Measurements from ENCODE around the gene STK11. TPM values are rescaled to one million over a fixed set of nuclear protein-coding genes. Genes with fewer than 3 reads are reported as not detected.
A peak's percentile ranks its signal among the peaks of the same experiment; 100 is the strongest.

The STK11 gene
- total RNA-seq, 2 donors from 2014 or later: 49.0 to 68.6 TPM

DNA sequence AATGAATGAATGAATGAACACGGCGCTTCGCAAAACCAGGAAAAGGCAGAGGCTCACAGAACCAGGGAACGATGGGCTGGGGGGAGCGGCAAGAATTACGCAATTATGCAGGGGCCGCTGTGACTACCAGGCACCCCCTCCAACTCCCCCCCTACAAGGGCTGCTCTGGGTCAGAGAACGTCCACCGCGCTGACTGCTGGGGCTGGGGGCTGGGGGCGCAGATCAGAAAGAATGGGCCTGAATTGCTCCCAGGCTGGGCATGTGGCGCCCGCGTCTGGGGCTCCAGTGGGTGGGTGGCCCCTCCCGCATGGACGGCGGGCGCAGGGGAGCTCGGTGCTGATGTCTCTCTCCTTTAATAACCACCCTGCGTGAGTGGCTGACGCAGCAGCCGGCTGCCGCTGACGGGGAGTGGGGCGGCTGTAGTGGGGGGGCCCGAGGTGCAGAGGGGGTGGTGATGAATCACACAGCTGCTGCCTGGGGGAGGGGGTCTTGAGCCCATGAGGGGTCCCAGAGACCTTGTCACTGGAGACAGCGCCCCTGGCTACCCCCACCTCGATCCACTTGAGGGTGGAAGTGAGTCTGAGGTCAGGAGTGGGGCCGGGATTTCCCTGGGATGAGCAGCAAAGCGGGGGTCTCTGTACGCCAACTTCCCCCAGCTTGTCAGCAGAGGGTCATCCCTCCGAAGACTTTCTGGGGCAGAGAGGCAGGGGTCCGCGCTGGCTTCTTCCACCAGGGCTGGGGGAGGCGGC, 62.1 kb downstream of the STK11 start:
- H3K4me3 ChIP-seq: no peak overlapping the region
- intact Hi-C loops (cut with DNase I): no loop called here
- no peaks in the 10 kb centered on the region for H3K9me3 ChIP-seq
- DNase-seq (peak in 2 of 4 donors; percentile 29 to 33), ATAC-seq (no peak)
- H3K27ac ChIP-seq: peak overlapping the region in 3 of 4 donors; percentile 95 to 100 (median 98)
- no peak for TF ChIP-seq POLR2A (IDR thresholded peaks at IDR 0.05)
- no peaks in the 10 kb centered on the region for H3K27me3 ChIP-seq
- peaks cover under 1% of the 10 kb centered on the region in 2 donors for H3K36me3 ChIP-seq (replicated peaks in 1 of 2; ENCODE audit: insufficient read depth in 1 of 2, low read depth in 2 of 2)
- WGBS, 2 donors: 33 to 34% methylated on average over 29 to 34 of the region's 35 CpGs
- peaks cover 81% of the 10 kb centered on the region for H3K4me1 ChIP-seq

DNA sequence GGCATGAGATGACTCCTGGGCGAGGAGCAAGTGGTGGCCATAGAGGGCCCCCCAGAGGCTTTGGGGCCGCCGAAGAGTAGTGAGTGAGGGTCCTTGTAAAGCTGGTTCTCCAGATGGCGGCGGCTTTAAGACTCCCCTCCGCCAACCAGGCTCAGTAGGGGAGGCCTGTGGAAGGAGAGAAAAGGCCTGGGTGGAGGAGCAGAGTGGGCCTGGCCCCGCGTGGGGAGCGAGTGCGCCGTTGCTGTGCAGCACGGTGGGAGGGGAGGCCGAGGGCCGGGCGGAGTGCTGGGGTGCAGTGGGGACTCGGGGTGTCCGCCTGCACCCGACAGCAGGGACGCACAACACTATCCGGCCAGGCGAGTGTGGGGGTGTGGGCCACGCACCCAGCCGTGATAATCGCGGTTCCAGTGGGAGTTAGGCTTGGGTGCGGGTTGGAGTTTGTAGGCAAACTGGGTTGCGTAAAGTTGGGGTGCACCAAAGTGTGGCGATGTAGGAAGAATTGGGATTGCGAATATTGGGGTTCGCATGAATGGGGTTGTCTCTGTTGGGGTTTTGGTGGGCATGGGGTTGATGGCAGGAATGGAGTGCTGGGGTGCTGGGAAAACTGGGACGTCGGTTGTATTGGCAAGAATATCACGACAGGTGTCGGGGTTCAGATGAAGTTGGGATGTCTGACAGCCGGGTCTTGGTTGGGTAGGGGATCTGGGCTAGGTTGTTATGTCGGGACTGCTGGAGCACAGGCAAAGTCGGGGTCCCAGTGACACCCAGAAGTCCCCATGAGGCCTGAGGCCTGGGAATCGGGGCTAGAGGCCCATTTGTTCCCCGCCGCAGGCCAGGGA, 62.9 kb downstream of the STK11 start:
- 47 to 48% methylated on average over 37 to 40 of the region's 40 CpGs for WGBS, 2 donors
- TF ChIP-seq, protein P1, sequence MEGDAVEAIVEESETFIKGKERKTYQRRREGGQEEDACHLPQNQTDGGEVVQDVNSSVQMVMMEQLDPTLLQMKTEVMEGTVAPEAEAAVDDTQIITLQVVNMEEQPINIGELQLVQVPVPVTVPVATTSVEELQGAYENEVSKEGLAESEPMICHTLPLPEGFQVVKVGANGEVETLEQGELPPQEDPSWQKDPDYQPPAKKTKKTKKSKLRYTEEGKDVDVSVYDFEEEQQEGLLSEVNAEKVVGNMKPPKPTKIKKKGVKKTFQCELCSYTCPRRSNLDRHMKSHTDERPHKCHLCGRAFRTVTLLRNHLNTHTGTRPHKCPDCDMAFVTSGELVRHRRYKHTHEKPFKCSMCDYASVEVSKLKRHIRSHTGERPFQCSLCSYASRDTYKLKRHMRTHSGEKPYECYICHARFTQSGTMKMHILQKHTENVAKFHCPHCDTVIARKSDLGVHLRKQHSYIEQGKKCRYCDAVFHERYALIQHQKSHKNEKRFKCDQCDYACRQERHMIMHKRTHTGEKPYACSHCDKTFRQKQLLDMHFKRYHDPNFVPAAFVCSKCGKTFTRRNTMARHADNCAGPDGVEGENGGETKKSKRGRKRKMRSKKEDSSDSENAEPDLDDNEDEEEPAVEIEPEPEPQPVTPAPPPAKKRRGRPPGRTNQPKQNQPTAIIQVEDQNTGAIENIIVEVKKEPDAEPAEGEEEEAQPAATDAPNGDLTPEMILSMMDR (IDR thresholded peaks at IDR 0.05): no peak
- no peak for TF ChIP-seq POLR2A (IDR thresholded peaks at IDR 0.05)
- Histone ChIP-seq H3K27me3 (no peaks in the 10 kb centered on the region), H3K27ac (peak overlapping the region; percentile 95 to 100 (median 98)), H3K4me3 (no peak overlapping the region), H3K9me3 (no peaks in the 10 kb centered on the region), H3K36me3 (replicated peaks in 1 of 2; ENCODE audit: insufficient read depth in 1 of 2, low read depth in 2 of 2) (peaks cover 7 to 8% of the 10 kb centered on the region in 2 donors), H3K4me1 (peaks cover 81% of the 10 kb centered on the region)
- DNase-seq (peak in 1 of 4 donors; percentile 14), ATAC-seq (no peak)
- intact Hi-C loops (cut with DNase I): no loop called here

DNA sequence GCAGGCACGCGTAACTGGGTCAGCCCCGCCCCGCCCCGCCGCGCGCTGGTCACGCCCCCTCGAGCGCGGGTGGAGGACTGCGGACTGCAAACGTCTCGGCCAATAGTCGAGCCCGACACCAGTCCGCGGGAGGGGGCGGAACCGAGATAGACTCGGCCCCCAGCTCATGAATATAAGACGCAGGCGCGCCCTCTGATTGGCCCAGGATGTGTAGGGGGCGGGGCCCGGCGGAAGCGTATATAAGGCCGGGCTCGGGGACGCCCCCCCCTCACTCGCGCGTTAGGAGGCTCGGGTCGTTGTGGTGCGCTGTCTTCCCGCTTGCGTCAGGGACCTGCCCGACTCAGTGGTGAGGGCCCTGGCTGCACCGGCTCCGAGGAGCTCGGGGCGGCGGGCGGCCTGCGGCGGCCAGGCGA, 63.5 kb downstream of the STK11 start, which contains the start of gene CIRBP:
Gene CIRBP (plus strand): TSS at position 268 of the 413 bp plus-strand sequence. CDS start 1,602 bp downstream, outside the sequence.
- TF ChIP-seq, protein P1 (IDR thresholded peaks at IDR 0.05): no peak
- peak; percentile 95 to 98 (median 97) for TF ChIP-seq POLR2A (IDR thresholded peaks at IDR 0.05)
- peak within 1 kb of the TSS; percentile 95 to 100 (median 98) for H3K27ac ChIP-seq
- WGBS, 2 donors: 0 to 2% methylated on average over 22 to 47 of the region's 50 CpGs
- no peaks in the 10 kb centered on the region for H3K9me3 ChIP-seq
- H3K36me3 ChIP-seq (replicated peaks in 1 of 2; ENCODE audit: insufficient read depth in 1 of 2, low read depth in 2 of 2): peaks cover 7 to 12% of the 10 kb centered on the region in 2 donors
- no peaks in the 10 kb centered on the region for H3K27me3 ChIP-seq
- intact Hi-C loops (cut with DNase I): no loop called here
- H3K4me3 ChIP-seq: peak within 1 kb of the TSS; percentile 34 to 79
- peaks cover 84% of the 10 kb centered on the region for H3K4me1 ChIP-seq
- DNase-seq: peak; percentile 100
- ATAC-seq: peak; percentile 88

DNA sequence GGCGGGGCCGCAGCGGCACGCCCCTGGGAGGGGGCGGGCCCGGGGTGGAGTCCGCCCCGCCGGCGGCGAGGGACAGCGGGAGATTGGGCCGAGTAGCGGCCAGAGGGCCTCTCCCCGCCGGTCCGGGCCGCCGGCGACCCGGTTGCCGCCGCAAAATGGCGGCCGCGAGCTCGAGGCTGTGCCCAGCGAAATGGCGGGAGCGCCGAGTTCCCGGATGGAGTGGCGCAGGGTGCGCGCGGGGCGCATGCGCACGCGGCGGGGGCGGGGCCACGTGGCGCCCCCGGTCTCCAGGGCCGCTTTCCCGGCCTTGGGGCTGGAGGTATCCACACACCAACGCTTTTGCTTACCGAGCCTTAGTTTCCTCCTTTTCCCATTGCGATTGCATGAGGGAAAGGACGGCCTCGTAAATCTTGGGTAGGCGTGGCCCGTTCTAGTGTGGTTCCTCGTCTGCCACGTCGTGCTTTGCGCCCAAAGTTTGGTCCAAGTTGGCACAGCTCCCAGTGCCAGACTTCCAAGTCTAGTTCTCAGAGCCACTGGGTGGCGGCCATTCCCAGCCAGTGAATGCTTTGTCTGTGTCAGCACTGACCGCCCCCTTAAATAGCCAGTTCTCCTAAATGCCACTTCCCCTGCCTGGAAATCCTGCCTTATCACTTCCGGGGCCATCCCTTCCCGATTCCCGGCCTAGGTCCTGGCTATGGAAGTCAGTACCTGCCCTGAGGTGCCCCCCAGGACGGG, 64.1 kb downstream of the STK11 start:
- peak; percentile 65 for ATAC-seq
- TF ChIP-seq, protein P1 (IDR thresholded peaks at IDR 0.05): peak in 2 of 7 experiments; percentile 11 to 16
- TF ChIP-seq POLR2A (IDR thresholded peaks at IDR 0.05): peak in 2 of 3 donors; percentile 0 to 36
- Histone ChIP-seq H3K27me3 (no peaks in the 10 kb centered on the region), H3K4me3 (peak overlapping the region; percentile 34 to 79), H3K36me3 (replicated peaks in 1 of 2; ENCODE audit: insufficient read depth in 1 of 2, low read depth in 2 of 2) (peaks cover 7 to 16% of the 10 kb centered on the region in 2 donors), H3K27ac (peak overlapping the region; percentile 95 to 100 (median 98)), H3K4me1 (peaks cover 89% of the 10 kb centered on the region), H3K9me3 (no peaks in the 10 kb centered on the region)
- DNase-seq: peak; percentile 88 to 92 (median 90)
- WGBS, 2 donors: 0% methylated on average over 8 to 64 of the region's 64 CpGs
- intact Hi-C loops (cut with DNase I): loop anchor here (5.0 kb wide), 1 partner anchor 138 kb away; the partner anchor contains the start of gene DAZAP1

All from body of pancreas (tissue), 4 donors.